ENCODE results near the gene RFX8.
"Not testable (repeated sequence)": the region's sequence is repeated elsewhere in the genome, so short reads cannot be mapped to it uniquely, and the experiment has no call there.

Gene RFX8

DNA sequence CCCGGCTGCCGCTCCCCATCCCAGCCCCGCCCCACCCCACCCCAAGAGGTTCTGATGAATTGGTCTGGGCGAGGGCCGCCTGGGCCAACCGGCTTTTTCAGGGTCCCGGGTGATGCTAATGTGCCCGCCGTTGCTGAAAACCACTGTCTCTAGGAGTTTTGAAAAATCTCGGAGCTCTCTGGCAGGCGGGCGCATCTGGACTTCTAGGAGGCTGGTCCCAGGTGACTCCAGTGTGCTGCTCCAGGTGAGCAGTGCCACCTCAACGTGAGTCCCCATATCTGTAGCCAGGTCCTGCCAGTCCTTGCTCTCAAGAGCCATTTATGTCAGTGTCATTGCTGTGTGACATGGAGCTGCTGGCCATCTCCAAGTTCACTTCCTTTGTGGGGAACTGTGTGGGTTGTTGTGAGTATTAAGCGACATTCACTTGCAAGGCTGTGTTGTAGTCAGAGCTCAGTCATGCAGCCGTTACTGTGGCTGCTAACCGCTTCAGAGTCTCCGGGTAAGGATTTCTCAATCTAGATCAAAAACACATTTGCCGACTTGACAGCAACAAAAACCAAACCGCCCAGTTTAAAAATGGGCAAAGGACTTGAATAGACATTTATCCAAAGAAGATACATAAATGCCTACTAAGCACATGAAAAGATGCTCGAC lies at the start of gene RFX8:
TSS of gene RFX8 (minus strand) at position 382 of the 654 bp plus-strand sequence. CDS start 8,264 bp downstream, outside the sequence.
- no peak for DNase-seq

GRCh38 chr2:101521487-101521886 lies 46.6 kb upstream of the RFX8 start:
- DNase-seq, result no peak

DNA sequence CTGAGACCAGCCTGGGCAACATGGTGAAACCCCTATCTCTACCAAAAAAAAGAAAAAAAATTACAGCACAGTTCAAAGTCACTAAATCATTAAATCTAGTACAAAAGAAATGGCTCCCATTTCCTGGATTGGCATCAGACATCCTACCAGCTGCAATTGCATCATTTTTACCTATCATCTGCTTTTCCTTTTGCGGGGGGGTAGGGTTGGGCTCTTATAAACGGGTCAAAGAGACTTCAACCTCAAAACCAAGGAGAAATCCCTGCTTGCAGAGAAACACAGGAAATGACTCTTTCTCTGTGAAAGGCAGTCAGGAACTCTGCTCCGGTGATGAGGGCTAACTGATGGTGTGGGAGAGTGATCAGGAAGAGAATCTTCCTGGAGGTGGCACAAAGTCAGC lies 45.3 kb upstream of the RFX8 start:
- no peak for DNase-seq

DNA sequence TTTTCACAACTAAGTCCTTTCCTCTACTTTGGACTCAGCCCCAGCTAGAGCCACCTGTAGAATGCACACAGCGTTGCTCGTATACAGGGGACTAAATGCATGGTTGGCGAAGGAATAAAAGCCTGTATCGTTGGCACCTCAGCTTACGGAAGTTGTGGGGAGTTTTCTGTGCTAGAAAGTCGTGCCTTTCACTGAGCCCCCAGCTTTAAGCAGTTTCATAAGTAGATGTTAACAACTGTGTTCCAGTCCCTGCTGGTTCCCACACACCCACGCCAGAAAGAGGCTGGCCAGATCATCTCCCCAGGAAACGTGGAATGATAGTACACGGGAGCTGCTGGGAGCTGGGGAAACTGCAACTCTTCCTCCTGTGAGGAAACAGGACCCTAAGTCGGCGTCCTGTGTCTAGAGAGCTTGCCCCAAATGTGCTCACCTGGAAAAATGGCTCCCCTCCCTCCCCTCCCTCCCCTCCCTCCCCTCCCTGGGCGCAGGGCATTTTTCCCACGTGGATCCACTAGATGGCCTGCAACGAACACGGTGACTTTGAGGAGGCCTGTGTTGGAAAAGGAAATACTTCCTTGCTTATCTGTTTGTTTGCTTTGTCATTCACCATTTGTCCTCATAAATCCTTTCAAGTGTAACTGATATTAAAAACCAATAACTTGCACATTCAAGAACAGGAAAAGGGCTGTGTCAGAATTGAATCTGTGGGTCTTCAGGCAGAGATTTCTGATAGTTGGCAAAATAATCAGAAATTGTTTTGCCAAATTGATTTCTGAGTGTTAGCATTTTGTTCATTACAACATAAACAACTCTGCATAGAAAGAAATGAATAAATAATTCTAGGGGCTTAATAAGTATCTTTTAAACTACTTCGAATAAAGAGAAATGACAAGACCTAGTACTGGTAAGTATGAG lies 43.9 kb upstream of the RFX8 start:
- DNase-seq, result peak; percentile 24

- DNase-seq, result no peak
Observed at GRCh38 chr2:101517758-101518271, 42.9 kb upstream of the RFX8 start.

GRCh38 chr2:101516823-101517690 lies 42.1 kb upstream of the RFX8 start:
- DNase-seq, result no peak

DNA sequence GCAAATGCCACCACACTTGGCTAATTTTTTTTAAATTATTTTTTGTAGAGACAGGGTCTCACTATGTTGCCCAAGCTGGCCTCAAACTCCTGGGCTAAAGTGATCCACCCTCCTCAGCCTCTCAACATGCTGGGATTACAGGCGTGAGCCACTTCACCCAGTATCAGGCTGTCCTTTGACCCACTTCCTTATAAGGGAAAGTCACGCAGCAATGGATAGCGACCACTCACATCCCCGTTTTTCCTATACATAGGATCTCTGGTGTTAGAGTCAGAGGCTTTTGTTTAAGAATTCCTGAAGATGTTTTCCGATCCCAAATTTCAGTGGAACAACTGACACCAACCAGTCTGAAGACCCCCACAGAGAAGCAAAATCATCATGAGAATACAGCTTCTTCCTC lies 41.4 kb upstream of the RFX8 start:
- DNase-seq, result no peak

GRCh38 chr2:101515477-101515876 lies 40.6 kb upstream of the RFX8 start:
- DNase-seq, result no peak

DNA sequence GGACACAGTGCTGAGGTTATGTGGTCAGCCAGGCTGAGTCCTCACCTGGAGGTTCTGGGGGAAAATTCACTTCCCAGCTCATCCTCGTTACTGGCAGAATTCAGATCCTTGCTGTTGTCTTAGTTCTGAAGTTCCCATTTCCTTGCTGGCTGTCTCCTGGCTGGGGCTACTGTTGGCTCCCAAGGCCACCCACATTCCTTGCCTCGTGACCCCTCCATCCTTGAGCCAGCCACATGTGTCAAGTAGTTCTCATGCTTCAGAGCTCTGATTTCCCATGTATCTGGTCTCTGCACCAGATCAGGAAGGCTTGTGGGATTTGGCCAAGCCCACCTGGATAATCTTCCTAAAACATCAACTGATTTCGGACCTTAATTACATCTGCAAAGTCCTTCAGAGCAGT lies 38.1 kb upstream of the RFX8 start:
- DNase-seq, result no peak

- no peak for DNase-seq
Observed at GRCh38 chr2:101511381-101511780, 36.5 kb upstream of the RFX8 start.

DNA sequence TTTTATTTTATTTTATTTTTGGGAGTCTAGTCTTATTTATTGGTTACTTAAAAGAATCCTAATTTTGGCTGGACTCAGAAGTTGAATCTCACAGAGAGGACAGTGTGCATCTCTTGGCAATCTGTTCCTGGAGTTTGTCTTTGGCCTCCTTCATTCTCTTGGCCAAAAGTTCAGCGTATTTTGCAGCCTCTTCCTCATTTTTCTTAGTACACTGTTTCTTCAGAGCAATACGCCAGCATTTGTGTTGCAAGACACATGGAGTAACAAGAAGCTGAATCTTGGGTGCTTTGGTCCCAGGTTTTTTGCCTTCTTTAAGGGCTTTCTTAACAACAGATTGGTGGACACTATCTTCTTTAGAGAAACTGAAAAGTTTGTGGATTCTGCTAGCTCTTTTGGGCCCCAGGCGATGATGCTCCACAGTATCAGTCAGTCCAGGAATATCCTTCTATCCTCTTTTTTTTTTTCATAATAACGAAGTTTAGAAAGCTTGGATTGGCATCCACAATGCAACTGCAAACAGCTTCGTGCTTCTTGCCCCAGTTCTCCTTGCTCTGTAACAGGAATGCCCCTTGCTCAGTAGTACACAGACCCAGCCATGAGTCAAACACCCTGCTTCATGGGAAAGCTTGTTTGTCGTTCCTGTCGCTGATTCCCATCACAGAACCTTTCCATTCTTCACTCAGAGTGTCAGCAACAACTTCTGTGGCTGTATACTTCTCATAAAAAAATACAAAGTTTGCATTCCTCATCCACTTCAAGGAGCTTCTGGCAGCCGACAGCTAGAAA lies 34.8 kb upstream of the RFX8 start:
- DNase-seq, result no peak

DNA sequence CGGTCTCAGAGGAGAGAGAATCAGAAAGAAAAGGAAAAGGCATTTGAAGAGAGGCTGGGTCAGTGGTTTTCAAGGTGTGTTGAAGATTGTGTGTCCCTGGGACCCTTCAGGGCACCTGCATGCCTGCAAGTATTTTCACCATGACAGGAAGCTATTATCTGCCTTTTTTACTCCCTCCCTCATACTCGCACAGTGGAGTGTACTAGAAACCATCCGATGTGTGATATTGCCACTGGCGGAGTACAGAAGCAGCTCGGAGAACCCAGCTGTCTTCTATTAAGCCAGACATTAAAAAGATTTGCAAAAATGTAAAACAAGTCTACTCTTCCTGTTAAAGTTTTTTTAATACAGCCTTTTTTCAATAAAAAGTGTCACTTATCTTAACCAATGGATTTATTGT lies 33.7 kb upstream of the RFX8 start:
- DNase-seq, result no peak

DNA sequence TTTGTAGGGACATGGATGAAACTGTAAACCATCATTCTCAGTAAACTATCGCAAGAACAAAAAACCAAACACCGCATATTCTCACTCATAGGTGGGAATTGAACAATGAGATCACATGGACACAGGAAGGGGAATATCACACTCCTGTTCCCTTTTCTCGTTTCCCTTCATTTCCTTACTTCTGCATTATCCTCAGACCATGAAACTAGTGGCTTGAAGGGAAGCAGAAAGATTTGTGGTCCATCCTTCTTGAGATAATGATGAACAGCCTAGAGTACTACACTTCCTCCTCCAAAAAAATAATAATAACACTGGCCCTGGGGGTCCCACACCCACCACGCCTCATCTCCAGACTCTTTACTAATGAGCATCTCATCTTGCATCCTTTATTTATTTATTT lies 30.4 kb upstream of the RFX8 start:
- not testable (repeated sequence) for DNase-seq

- DNase-seq, result not testable (repeated sequence)
Observed at GRCh38 chr2:101504744-101505143, 29.8 kb upstream of the RFX8 start.

DNA sequence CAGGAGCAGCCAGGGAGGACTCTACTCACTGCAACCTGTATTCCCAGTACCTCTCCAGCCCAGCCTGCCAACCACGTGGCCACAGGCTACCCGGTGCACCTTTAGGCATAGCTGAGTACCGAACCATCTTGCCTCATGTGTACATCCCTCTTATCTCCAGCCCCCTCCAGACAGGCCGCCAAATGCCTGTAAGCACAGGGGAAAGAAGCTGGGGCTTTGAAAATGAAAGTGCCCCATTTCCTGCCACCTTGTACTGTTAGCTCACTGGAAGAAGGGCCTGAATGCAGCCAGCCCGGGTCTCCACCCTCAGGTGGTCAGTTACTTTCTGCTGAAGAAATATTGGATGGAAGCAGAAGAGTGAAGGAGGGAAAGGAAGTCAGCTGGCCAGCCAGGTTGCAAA lies 27.2 kb upstream of the RFX8 start:
- no peak for DNase-seq

DNA sequence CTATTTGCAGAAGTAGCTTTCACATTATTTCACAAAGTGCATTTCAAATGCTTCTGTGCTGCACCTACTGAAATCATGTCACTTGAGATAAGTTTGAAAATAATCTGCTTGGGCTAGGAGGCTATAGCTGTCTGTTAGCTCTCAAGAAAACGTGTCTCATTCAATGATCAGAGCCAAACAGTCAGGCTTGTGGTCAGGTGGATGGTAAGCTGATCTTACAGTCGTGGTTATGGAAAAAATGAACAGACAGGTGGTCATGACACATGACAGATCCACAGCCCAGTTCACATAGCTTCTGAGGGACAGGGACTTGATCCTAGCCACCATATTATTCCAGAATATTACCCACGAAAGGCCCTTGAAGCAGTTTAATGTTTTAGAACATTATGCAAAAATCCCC lies 26.5 kb upstream of the RFX8 start:
- no peak for DNase-seq

GRCh38 chr2:101500860-101501259 lies 25.9 kb upstream of the RFX8 start:
- DNase-seq, result no peak

DNA sequence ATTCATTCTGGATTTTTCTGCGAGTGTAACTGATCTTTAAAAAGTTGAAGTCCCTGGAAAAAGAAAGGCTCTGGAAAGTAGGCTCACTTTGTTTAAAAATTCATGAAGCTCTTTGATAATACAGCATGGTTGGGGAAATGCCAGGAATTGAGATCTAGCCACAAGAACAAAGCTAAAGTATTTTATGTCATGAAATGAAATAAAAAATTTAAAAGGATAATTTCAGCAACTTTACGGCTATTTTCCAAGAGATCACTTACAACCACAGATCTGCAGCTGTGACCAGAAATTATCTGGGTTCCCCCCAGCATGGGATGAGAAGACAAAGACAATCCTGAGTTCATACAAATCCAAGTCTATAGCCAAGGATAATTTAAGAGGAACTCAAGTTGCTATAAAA lies 25.3 kb upstream of the RFX8 start:
- no peak for DNase-seq

DNA sequence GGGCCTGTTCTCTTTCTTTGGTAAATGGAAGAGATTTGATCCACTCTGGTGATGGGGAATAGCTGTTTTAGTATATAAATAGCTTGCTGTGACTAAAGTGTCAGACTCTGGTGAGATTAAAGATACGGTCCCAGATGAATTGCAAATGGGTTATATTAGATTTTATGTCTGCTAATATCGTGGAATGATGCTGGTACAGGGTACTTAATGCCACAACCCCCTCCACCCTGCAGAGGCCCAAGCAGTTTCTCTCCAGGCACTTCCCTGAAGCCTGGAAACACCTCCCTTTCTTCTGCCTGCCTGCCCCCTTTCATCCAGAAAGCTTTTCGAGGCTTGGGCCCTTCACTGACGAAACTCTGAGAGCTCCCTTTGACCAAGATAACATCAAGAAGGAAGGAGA lies 21.4 kb upstream of the RFX8 start:
- no peak for DNase-seq

- no peak for DNase-seq
Observed at GRCh38 chr2:101492936-101493473, 18.1 kb upstream of the RFX8 start.

DNA sequence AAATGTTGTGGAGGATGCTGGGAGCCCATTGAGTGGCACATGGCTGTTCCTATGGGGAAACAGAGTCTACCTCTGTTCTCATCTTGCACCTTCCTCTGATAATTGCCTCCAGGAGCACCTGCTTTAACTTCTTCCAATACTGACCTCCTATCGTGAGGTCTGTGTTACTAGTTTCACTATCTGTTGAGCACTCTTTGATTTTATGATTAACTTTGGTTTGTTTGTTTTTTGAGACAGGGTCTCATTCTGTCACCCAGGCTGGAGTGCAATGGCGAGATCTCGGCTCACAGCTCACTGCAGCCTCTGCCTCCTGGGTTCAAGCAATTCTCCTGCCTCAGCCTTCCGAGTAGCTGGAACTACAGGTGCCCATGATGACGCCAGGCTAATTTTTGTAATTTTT lies 12.1 kb upstream of the RFX8 start:
- no peak for DNase-seq

DNA sequence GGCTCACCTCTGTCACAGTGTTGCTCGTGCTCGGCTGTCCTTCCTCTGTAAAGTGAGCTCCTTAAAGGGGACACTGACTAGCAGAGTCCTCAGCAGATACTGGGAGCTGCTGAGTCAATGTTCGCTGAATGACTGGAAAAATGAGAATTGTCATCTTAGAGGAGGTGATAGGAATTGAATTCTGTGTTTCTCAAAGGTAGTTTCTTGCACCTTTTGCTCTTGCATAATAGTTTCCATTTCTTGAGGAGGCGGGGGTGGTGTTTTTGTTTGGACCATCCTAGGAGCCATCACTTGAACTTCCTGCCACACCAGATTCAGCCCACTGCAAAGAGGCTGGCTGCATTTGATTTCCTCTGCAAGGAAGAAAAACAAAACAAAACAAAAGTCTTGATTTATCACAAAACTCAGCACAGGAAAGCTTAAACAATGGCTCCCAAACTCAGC lies 11.4 kb upstream of the RFX8 start:
- DNase-seq, result no peak

Data from NCI-H2029 treated with DMSO at 0.1 percent for 48 hours (cell line).